GM21367 (cell line): ENCODE data around the gene PRDX2.

ENCODE experiments used
- ATAC-seq: cut with Tn5 transposase; IDR thresholded peaks from one replicate; pipeline ENCODE4 v1.9.1; 2021; ENCODE audit not compliant: unreplicated experiment

Gene PRDX2

GRCh38 chr19:12792853-12793289 lies 8.7 kb downstream of the PRDX2 start:
- no peak for ATAC-seq

GRCh38 chr19:12792051-12792852 lies 9.3 kb downstream of the PRDX2 start:
- ATAC-seq: no peak

- peak; percentile 32 for ATAC-seq
Measured at GRCh38 chr19:12791345-12792050, 10.1 kb downstream of the PRDX2 start, which contains the start of gene JUNB. JUNB (plus strand) TSS chr19:12791486; CDS start chr19:12791772, 286 bp downstream.

- no peak for ATAC-seq
Measured at GRCh38 chr19:12790628-12791344, 10.8 kb downstream of the PRDX2 start.

GRCh38 chr19:12789904-12790619 lies 11.5 kb downstream of the PRDX2 start:
- ATAC-seq: peak; percentile 25

- ATAC-seq: no peak
Measured at GRCh38 chr19:12789098-12789903, 12.3 kb downstream of the PRDX2 start.

- ATAC-seq: no peak
Measured at GRCh38 chr19:12788682-12789097, 12.9 kb downstream of the PRDX2 start.

- ATAC-seq: no peak
Measured at GRCh38 chr19:12788042-12788681, 13.4 kb downstream of the PRDX2 start.

GRCh38 chr19:12787458-12787857 lies 14.1 kb downstream of the PRDX2 start:
- no peak for ATAC-seq

- no peak for ATAC-seq
Measured at GRCh38 chr19:12786952-12787351, 14.6 kb downstream of the PRDX2 start.

- no peak for ATAC-seq
Measured at GRCh38 chr19:12786141-12786870, 15.3 kb downstream of the PRDX2 start.

GRCh38 chr19:12785431-12786031 lies 16.1 kb downstream of the PRDX2 start:
- ATAC-seq: no peak

- no peak for ATAC-seq
Measured at GRCh38 chr19:12784871-12785430, 16.6 kb downstream of the PRDX2 start.

GRCh38 chr19:12784394-12784870 lies 17.2 kb downstream of the PRDX2 start:
- no peak for ATAC-seq

GRCh38 chr19:12783849-12784393 lies 17.7 kb downstream of the PRDX2 start:
- no peak for ATAC-seq

GRCh38 chr19:12783291-12783848 lies 18.2 kb downstream of the PRDX2 start:
- ATAC-seq: no peak
